Aorta (tissue), 5 donors: Measurements from ENCODE around the gene EEF1A2. TPM values are rescaled to one million over a fixed set of nuclear protein-coding genes. Genes with fewer than 3 reads are reported as not detected.
A peak's percentile ranks its signal among the peaks of the same experiment; 100 is the strongest.

Experiments
- ATAC-seq: fragments of 200-7000 bp; cut with Tn5 transposase; one replicate; pipeline ENCODE4 v1.9.1; 2022; ENCODE audit warnings: moderate library complexity; ENCODE audit not compliant: low FRiP score
- DNase-seq, 2 donors: peaks; one replicate each; pipeline ENCODE4 v3.0.0-alpha.2; 2020
- H3K27ac ChIP-seq, 2 donors: one replicate each; pipeline ENCODE4 v1.5.1; 2013; ENCODE audit warnings: low read length in 2 of 2, mild to moderate bottlenecking in 2 of 2, moderate library complexity in 2 of 2, control low read depth in 1 of 2, inconsistent platforms in 1 of 2, low read depth in 1 of 2
- H3K27me3 ChIP-seq, 2 donors: one replicate each; pipeline ENCODE4 v1.6.1; 2013; ENCODE audit warnings: control low read depth in 1 of 2, low read length in 1 of 2, mild to moderate bottlenecking in 1 of 2, moderate library complexity in 1 of 2; ENCODE audit not compliant: insufficient read depth in 2 of 2, control insufficient read depth in 1 of 2
- H3K36me3 ChIP-seq, 2 donors: one replicate each; pipeline ENCODE4 v1.6.1; 2013; ENCODE audit warnings: control low read depth in 1 of 2, low read length in 1 of 2, mild to moderate bottlenecking in 1 of 2; ENCODE audit not compliant: insufficient read depth in 2 of 2, control insufficient read depth in 1 of 2
- H3K4me1 ChIP-seq, 2 donors: one replicate each; pipeline ENCODE4 v1.6.1; 2013; ENCODE audit warnings: low read length in 2 of 2, control low read depth in 1 of 2, mild to moderate bottlenecking in 1 of 2, moderate library complexity in 1 of 2; ENCODE audit not compliant: insufficient read depth in 2 of 2, control insufficient read depth in 1 of 2
- H3K4me3 ChIP-seq, 2 donors: one replicate each; pipeline ENCODE4 v1.5.1; 2013; ENCODE audit warnings: low read length in 2 of 2, control low read depth in 1 of 2, mild to moderate bottlenecking in 1 of 2
- H3K9me3 ChIP-seq: one replicate; pipeline ENCODE4 v1.6.1; 2013; ENCODE audit warnings: mild to moderate bottlenecking, low read length; ENCODE audit not compliant: control insufficient read depth
- WGBS, 2 donors: extraction: QIAGEN DNeasy Blood & Tissue Kit; methylation state at CpG; one replicate each; pipeline ENCODE4 v1.1.7; 2013; 5-methylcytosine and 5-hydroxymethylcytosine counted together
- intact Hi-C, 2 donors: fragments of 100-400 bp; cut with DNase I; formaldehyde crosslinking; loops; one replicate each; pipeline versions ENCODE4 v1.14.2 to v1.15.0; 2022
- polyA plus RNA-seq, 2 donors: library from polyadenylated mRNA; stranded (reverse); fragments of 200-250 nt; gene quantifications; one replicate each; pipeline ENCODE4 v1.2.3, GENCODE V29; 2013
- total RNA-seq, 2 donors: library from RNA; stranded (reverse); fragmentation: NEBNext Ultra II Directional; extraction: Animal tissue kit (Norgen Biotek cat#: 25700); gene quantifications; one replicate each; pipeline ENCODE4 v1.2.1, GENCODE V29; 2021
- donor health status: healthy with polysubstance abuse.
- donor health status: Bipolar disorder and iron deficiency.
- donor health status: DM: no; HTN: no; CAD: no.
- donor health status: DM: no; HTN: no; CAD: no.
- donor health status: DM: yes; HTN: yes; CAD: no.

EEF1A2 gene
- total and polyA plus RNA-seq, 4 donors: 0.64 to 6.0 (median 1.2) TPM

DNA sequence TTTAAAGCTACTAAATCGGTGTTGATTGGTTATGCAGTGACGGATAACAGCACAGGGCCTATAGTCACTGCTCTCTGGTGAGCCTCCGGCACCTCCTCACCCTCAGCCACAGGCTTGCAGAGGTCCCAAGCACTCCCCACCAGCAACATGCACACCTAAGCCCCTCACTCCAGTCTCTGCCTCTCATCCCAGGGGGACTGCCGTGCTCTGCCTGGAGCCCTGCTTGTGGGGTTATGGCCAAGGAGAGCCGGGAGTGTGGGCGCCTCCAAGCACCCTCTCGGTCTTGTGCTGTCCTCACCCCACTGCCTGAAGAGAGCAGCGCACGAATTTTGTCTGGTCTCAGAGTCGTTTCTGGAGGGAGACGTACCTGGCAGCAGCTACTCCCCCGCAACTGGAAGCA is 6.8 kb upstream of the EEF1A2 start:
- intact Hi-C loops: no loop called here
- Histone ChIP-seq H3K36me3 (no peaks in the 10 kb centered on the region), H3K27me3 (no peaks in the 10 kb centered on the region), H3K4me1 (no peaks in the 10 kb centered on the region), H3K9me3 (peaks cover 13% of the 10 kb centered on the region), H3K4me3 (no peak overlapping the region), H3K27ac (no peak overlapping the region)
- ATAC-seq (no peak), DNase-seq (peak in 1 of 2 donors; percentile 27)
- WGBS, 2 donors: 91 to 92% methylated on average over 12 of the region's 12 CpGs

DNA sequence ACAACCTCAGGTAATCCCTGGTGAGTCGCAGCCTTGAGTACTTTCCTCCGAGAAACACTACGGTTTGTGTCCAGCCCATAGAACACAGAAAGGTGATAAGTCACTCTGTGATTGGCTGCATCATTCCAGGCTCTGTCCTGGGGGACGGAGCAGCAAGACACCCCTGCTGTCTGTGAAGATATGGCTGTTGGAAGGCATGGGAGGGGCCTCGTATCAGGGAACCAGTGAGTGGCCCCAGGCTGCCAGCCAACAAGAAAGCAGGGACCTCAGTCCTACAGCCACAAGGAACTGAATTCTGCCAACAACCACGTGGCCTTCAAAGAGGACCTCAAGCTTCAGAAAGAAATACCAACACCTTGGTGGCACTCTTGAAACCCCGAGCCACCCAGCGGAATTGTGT is 6.4 kb upstream of the EEF1A2 start:
- Histone ChIP-seq H3K36me3 (no peaks in the 10 kb centered on the region), H3K27ac (no peak overlapping the region), H3K4me3 (no peak overlapping the region), H3K27me3 (no peaks in the 10 kb centered on the region), H3K9me3 (peaks cover 13% of the 10 kb centered on the region), H3K4me1 (no peaks in the 10 kb centered on the region)
- no peak for ATAC-seq
- peak in 1 of 2 donors; percentile 43 for DNase-seq
- intact Hi-C loops: no loop called here
- WGBS, 2 donors: 85 to 90% methylated on average over 8 of the region's 8 CpGs

DNA sequence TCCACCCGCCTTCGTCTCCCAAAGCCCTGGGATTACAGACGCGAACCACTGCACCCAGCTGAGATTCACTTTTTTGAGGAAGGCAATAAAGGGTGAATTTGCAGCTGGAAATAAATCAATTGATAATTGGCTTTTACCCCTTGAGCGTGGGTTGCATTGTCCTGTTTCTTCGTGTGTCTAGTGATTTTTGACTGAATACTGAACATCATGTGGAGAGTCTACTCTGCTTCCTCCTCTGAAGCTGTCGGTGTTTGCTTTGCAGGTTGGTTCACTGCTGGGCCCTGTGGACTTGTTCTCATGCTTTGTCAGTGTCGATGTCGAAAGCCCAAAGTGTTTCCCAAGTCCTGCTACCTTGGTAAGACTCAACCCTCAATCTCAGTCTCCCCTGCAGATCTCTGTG is 5.8 kb upstream of the EEF1A2 start:
- DNase-seq: peak in 1 of 2 donors; percentile 5
- no peaks in the 10 kb centered on the region for H3K27me3 ChIP-seq
- no peak overlapping the region for H3K27ac ChIP-seq

DNA sequence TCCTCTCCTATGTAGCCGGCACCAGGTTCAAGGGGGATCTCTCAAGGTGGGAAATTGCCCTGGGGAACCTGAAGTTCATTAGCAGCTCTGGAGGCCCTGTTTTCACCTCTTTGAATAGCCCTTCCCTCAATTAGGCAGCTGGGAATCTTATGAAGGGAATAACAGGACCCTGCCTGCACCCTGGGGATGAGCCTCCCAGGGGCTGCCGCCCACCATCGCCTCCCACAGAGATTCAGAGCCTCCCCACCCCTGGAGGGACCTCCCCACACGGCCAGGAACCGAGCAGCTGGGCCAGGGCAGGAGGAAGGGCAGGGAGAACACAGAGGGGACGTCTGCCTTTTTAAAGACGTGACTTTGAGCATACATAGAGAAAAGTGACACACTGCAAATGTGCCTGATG is 4.6 kb upstream of the EEF1A2 start:
- peak in 1 of 2 donors; percentile 51 for DNase-seq
- H3K27me3 ChIP-seq: no peaks in the 10 kb centered on the region
- ATAC-seq: no peak
- intact Hi-C loops: no loop called here
- H3K4me3 ChIP-seq: no peak overlapping the region
- no peaks in the 10 kb centered on the region for H3K4me1 ChIP-seq
- WGBS, 2 donors: 34 to 41% methylated on average over 7 of the region's 7 CpGs
- peaks cover 13% of the 10 kb centered on the region for H3K9me3 ChIP-seq
- no peaks in the 10 kb centered on the region for H3K36me3 ChIP-seq
- H3K27ac ChIP-seq: no peak overlapping the region

More for the DNA sequence above, 5.8 kb upstream of the EEF1A2 start:
- H3K9me3 ChIP-seq: peaks cover 13% of the 10 kb centered on the region
- no peak for ATAC-seq
- H3K4me1 ChIP-seq: no peaks in the 10 kb centered on the region
- intact Hi-C loops: no loop called here
- no peak overlapping the region for H3K4me3 ChIP-seq
- WGBS, 2 donors: 90 to 91% methylated on average over 9 of the region's 9 CpGs
- H3K36me3 ChIP-seq: no peaks in the 10 kb centered on the region

DNA sequence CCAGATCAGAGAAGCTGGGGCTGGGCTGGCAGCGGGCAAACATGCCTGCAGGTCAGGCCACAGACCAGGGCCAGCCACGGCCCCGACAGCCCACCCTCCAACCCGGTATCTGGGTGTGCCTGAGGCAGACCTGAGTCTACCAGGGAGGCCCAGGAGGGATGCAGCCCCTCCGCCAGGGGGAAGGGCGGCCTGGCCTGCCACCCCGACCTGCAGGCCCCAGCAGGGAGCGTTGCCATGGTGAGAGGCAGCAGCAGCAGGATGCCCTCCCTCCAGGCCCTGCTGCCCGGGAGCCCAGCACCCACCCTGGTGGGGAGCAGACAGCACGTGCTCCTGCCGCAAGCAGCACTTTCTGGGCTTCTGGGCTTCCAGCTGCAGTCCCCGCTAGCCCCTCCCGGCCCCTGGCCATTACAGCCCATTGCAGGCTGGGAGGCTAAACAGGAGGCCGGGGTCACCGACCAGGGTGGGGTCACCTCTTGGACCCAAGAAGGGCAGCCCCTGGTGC is 3.8 kb upstream of the EEF1A2 start:
- no peak overlapping the region for H3K4me3 ChIP-seq
- ATAC-seq (no peak), DNase-seq (peak in 1 of 2 donors; percentile 71)
- intact Hi-C loops: no loop called here
- H3K4me1 ChIP-seq: no peaks in the 10 kb centered on the region
- no peaks in the 10 kb centered on the region for H3K36me3 ChIP-seq
- WGBS, 2 donors: 55 to 67% methylated on average over 14 to 15 of the region's 15 CpGs
- no peak overlapping the region for H3K27ac ChIP-seq
- peaks cover 9% of the 10 kb centered on the region for H3K9me3 ChIP-seq
- H3K27me3 ChIP-seq: no peaks in the 10 kb centered on the region

DNA sequence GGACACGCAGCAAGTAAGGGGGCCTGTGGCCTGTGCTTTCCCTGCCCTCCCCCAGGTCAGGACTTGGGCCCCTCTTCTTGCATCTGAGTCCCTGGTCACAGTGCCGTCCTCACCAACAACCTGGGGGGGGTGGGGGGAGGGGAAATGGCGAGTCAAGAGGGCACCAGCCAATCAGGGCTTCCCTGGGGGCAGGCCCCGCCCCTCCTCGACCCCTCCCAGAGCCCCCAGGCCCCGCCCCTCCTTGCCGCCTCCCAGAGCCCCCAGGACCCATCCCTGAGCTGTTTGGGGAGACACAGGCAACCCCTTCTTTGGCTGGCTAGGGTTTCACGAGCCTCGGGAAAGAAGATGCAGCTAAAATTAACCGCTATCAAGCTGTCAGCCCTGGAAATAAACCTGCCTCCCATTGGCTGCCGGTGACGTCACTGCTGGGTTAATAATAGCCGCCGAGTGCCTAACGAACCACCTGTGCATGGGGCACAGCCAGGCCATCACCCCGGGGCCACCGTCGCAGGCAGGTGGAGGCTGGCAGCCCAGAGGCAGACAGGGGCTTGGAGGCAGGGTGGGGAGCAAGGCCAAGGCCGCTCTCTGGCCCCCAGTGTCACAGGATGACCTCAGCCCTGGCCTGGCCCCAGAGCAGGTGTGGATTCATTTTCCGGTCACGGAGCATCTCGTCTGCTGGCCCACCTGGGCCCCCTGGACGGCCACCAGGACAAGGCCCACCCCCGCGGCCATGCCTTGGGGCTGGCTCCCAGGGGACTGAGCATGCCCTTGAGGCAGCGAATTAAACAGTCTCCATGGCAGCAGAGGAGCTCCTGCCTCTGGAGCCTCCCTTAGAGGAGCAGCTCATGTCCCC is 3.2 kb upstream of the EEF1A2 start:
- intact Hi-C loops: no loop called here
- Histone ChIP-seq H3K27ac (no peak overlapping the region), H3K27me3 (no peaks in the 10 kb centered on the region), H3K4me1 (no peaks in the 10 kb centered on the region), H3K9me3 (peaks cover 9% of the 10 kb centered on the region), H3K4me3 (no peak overlapping the region), H3K36me3 (no peaks in the 10 kb centered on the region)
- 13 to 21% methylated on average over 25 to 26 of the region's 26 CpGs for WGBS, 2 donors
- no peak for ATAC-seq
- DNase-seq: peak in 1 of 2 donors; percentile 77

DNA sequence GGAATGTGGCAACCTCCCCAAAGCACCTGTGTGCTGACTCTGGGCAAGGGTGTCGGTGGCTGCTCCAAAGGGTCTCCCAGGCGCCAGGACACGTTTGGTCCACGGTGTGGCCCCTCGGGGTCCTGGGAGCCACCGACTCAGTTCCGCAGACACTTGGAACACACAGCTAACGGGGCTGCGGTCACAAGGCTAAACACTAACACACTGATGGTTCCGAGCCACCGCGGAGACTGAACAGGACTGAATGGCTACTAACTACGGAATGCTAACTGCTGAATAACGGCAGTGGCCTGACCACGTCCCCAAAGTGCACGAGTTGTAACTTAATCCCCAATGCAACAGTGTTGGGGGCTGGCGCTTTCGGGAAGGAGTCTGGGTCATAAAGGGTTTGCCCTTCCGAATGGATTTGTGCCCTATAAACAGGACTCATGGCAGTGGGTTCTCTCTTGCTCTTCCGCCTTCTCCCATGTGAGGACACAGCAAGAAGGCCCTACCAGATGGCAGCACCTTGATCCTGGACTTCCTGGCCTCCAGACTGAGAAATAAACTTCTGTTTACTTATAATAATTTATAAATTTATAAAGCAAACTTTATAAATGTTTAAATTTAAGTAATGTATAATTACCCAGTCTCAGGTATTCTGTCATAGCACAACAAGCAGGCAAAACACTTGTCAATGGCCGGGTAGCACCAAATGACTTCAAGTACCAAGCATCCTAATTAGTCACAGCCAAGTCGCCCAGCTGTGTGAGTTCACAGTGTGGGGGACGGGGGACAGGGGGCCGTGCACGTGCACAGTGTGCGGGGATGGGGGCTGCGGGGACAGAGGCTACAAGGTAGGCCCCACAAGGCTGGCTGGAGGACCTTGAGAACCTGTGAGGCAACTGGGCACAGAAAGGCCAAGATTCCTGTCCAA is 2.3 kb upstream of the EEF1A2 start:
- Histone ChIP-seq H3K36me3 (no peaks in the 10 kb centered on the region), H3K4me3 (no peak overlapping the region), H3K27ac (no peak overlapping the region), H3K27me3 (no peaks in the 10 kb centered on the region), H3K4me1 (no peaks in the 10 kb centered on the region), H3K9me3 (peaks cover 9% of the 10 kb centered on the region)
- ATAC-seq (no peak), DNase-seq (peak in 1 of 2 donors; percentile 61)
- 83 to 86% methylated on average over 27 of the region's 27 CpGs for WGBS, 2 donors
- intact Hi-C loops: no loop called here

DNA sequence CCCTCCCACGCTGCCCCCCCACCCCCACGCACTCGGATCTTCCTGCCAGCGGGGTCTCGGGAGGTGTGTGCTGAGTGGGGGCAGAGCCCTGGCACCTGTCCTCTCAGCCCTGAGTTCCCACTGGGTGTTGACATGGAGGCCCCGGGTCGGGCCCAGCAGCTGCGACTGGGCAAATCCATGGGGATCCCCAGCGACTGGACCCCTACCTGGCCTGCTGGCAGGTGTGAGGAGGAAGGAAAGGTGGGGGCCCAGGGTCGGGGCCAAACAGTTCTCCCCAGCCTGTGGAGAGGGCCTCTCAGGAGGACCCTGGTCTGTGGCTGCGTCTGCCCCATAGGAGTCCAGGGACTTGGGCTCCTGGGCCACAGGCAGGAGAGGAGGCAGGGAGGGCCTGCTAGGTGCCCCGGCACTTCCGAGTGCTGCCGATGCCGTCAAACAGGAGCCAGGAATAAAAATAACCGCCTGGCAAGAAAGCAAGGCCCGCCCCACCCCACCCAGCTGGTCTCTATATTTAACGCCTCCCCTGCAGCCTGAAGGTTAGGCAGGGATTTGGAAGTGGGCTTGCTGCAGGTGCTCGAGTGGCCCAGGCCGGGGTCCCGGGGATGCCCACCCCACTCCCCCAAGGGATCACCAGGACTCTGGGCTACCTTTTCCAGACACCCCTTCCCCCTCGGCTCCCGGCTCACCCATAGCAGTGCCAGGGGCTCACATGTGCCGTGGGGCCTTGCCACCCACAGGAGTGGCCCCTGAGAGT is 1.4 kb upstream of the EEF1A2 start:
- Histone ChIP-seq H3K27ac (no peak overlapping the region), H3K4me3 (no peak overlapping the region), H3K36me3 (no peaks in the 10 kb centered on the region), H3K9me3 (peaks cover 8% of the 10 kb centered on the region), H3K27me3 (no peaks in the 10 kb centered on the region), H3K4me1 (no peaks in the 10 kb centered on the region)
- 78 to 84% methylated on average over 23 to 24 of the region's 24 CpGs for WGBS, 2 donors
- DNase-seq (peak in 1 of 2 donors; percentile 69), ATAC-seq (no peak)
- intact Hi-C loops: no loop called here
